H1 (cell line): ENCODE results near the gene UBL5. TPM values are rescaled to one million over a fixed set of nuclear protein-coding genes. Genes with fewer than 3 reads are reported as not detected.
A peak's percentile ranks its signal among the peaks of the same experiment; 100 is the strongest.
"Not testable (repeated sequence)": the region's sequence is repeated elsewhere in the genome, so short reads cannot be mapped to it uniquely, and the experiment has no call there.

ENCODE experiments used
- CTCF ChIA-PET: fragments of 300-600 bp; sonication (Branson Sonifier 250); formaldehyde crosslinking; loops from one replicate; lab custom pipeline; 2021; ENCODE audit not compliant: partially characterized antibody; lab: Charles Lee
- POLR2A ChIA-PET: fragments of 300-600 bp; sonication (Branson Sonifier 250); formaldehyde crosslinking; loops from one replicate; lab custom pipeline; 2021; ENCODE audit warnings: inconsistent platforms; ENCODE audit not compliant: partially characterized antibody; lab: Charles Lee
- DNase-seq, 2 experiments: peaks; one replicate each; pipeline versions ENCODE4 v3.0.0 to v3.0.0-alpha.2; 2010 to 2022; ENCODE audit warnings: low spot score in 2 of 2, low read depth in 1 of 2, mixed read lengths in 1 of 2
- FAIRE-seq: peaks from 2 replicates; lab custom pipeline; 2011; peaks lifted over from hg19 to GRCh38; lab: Jason Lieb, UNC
- H2AFZ ChIP-seq: 2 replicates; pipeline ENCODE4 v1.8.1; 2012; ENCODE audit warnings: low read length, inconsistent platforms
- H2AK5ac ChIP-seq: 2 replicates; pipeline ENCODE4 v1.6.1; 2013; ENCODE audit warnings: low read depth, low read length
- H2BK120ac ChIP-seq: replicated peaks from 2 replicates; pipeline ENCODE3; 2013; ENCODE audit warnings: low read depth, low read length, inconsistent platforms
- H2BK12ac ChIP-seq: 2 replicates; pipeline ENCODE4 v1.6.1; 2013; ENCODE audit warnings: low read depth, low read length
- H2BK15ac ChIP-seq: 2 replicates; pipeline ENCODE4 v1.6.1; 2013; ENCODE audit warnings: low read length
- H2BK20ac ChIP-seq: 2 replicates; pipeline ENCODE4 v1.6.1; 2013; ENCODE audit warnings: low read length
- H2BK5ac ChIP-seq: 2 replicates; pipeline ENCODE4 v1.6.1; 2013; ENCODE audit warnings: low read depth, low read length
- H3K14ac ChIP-seq: 2 replicates; pipeline ENCODE4 v1.6.1; 2013; ENCODE audit warnings: inconsistent platforms; ENCODE audit not compliant: insufficient read length
- H3K18ac ChIP-seq: 2 replicates; pipeline ENCODE4 v1.6.1; 2013; ENCODE audit warnings: low read length; ENCODE audit errors: extremely low read depth
- H3K23ac ChIP-seq: 2 replicates; pipeline ENCODE4 v1.6.1; 2013; ENCODE audit warnings: inconsistent platforms; ENCODE audit not compliant: insufficient read length
- H3K23me2 ChIP-seq: 2 replicates; pipeline ENCODE4 v1.6.1; 2013; ENCODE audit warnings: low read depth, low read length
- H3K27ac ChIP-seq: 2 replicates; pipeline ENCODE4 v1.6.1; 2011; ENCODE audit warnings: low read depth, low read length, inconsistent platforms
- H3K27me3 ChIP-seq, 4 experiments: replicated peaks in 1 of 4; 1 replicate in 1 of 4; 2 replicates in 3 of 4; pipeline versions ENCODE4 v1.6.1 to v1.8.1; 2011 to 2013; ENCODE audit warnings: low read length in 3 of 4, mild to moderate bottlenecking in 3 of 4, inconsistent platforms in 2 of 4, mixed read lengths in 2 of 4, moderate library complexity in 1 of 4; ENCODE audit not compliant: control insufficient read depth in 3 of 4, insufficient read depth in 3 of 4; ENCODE audit errors: extremely low read depth in 1 of 4
- H3K36me3 ChIP-seq, 4 experiments: 2 replicates each; pipeline versions ENCODE4 v1.6.1 to v1.8.1; 2011 to 2013; ENCODE audit warnings: mild to moderate bottlenecking in 4 of 4, low read length in 3 of 4, moderate library complexity in 2 of 4, control low read depth in 1 of 4, inconsistent platforms in 1 of 4; ENCODE audit not compliant: insufficient read depth in 4 of 4, control insufficient read depth in 2 of 4
- H3K4ac ChIP-seq: replicated peaks from 2 replicates; pipeline ENCODE3; 2013; ENCODE audit warnings: low read length, low read depth, mixed read lengths, inconsistent platforms; ENCODE audit not compliant: insufficient read length
- H3K4me1 ChIP-seq, 4 experiments: replicated peaks in 1 of 4; 1 replicate in 1 of 4; 2 replicates in 3 of 4; pipeline versions ENCODE4 v1.6.1 to v1.8.1; 2011 to 2013; ENCODE audit warnings: low read length in 3 of 4, inconsistent platforms in 2 of 4, mixed read lengths in 1 of 4; ENCODE audit not compliant: insufficient read depth in 4 of 4, control insufficient read depth in 3 of 4
- H3K4me2 ChIP-seq, 2 experiments: 2 replicates each; pipeline versions ENCODE4 v1.6.1 to v1.8.1; 2011 to 2013; ENCODE audit warnings: low read depth in 2 of 2, low read length in 2 of 2, control low read depth in 1 of 2, inconsistent platforms in 1 of 2, mild to moderate bottlenecking in 1 of 2; ENCODE audit not compliant: insufficient read depth in 1 of 2
- H3K4me3 ChIP-seq, 4 experiments: fragments of 200-600, 300-600 bp in 1 of 4; sonication (generic), shearing (Covaris generic), sonication (Bioruptor Twin) in 1 of 4; 2 replicates each; pipeline versions ENCODE4 v1.5.1 to v1.8.1; 2011 to 2016; ENCODE audit warnings: low read length in 4 of 4, low read depth in 3 of 4, control low read depth in 2 of 4, inconsistent platforms in 2 of 4, mild to moderate bottlenecking in 2 of 4, mixed read lengths in 1 of 4, moderate library complexity in 1 of 4; ENCODE audit not compliant: insufficient read depth in 2 of 4; ENCODE audit errors: extremely low read depth in 1 of 4
- H3K56ac ChIP-seq: replicated peaks from 2 replicates; pipeline ENCODE3; 2013; ENCODE audit warnings: low read depth, mild to moderate bottlenecking, mixed read lengths, low read length, inconsistent platforms; ENCODE audit not compliant: insufficient read length
- H3K79me1 ChIP-seq: 2 replicates; pipeline ENCODE4 v1.6.1; 2013; ENCODE audit warnings: low read depth, low read length, control low read depth
- H3K79me2 ChIP-seq, 2 experiments: 2 replicates each; pipeline versions ENCODE4 v1.6.1 to v1.8.1; 2012 to 2013; ENCODE audit warnings: low read length in 2 of 2, mild to moderate bottlenecking in 2 of 2, inconsistent platforms in 1 of 2; ENCODE audit not compliant: insufficient read depth in 2 of 2, control insufficient read depth in 1 of 2
- H3K9ac ChIP-seq, 4 experiments: replicated peaks in 1 of 4; 1 replicate in 1 of 4; 2 replicates in 3 of 4; pipeline versions ENCODE4 v1.6.1 to v1.8.1; 2011 to 2013; ENCODE audit warnings: low read depth in 3 of 4, low read length in 3 of 4, control low read depth in 2 of 4, mild to moderate bottlenecking in 2 of 4, moderate library complexity in 2 of 4, inconsistent platforms in 1 of 4; ENCODE audit errors: extremely low read depth in 1 of 4
- H3K9me3 ChIP-seq, 2 experiments: 2 replicates each; pipeline versions ENCODE4 v1.6.1 to v1.8.1; 2012 to 2013; ENCODE audit warnings: mild to moderate bottlenecking in 2 of 2, moderate library complexity in 2 of 2, control low read depth in 1 of 2, inconsistent platforms in 1 of 2, low read depth in 1 of 2, low read length in 1 of 2, mixed read lengths in 1 of 2; ENCODE audit not compliant: insufficient read depth in 2 of 2
- H4K20me1 ChIP-seq, 2 experiments: replicated peaks in 1 of 2; 2 replicates each; pipeline versions ENCODE3 to v1.8.1; 2011 to 2013; ENCODE audit warnings: inconsistent platforms in 2 of 2, low read length in 2 of 2, mild to moderate bottlenecking in 1 of 2; ENCODE audit not compliant: insufficient read depth in 2 of 2, control insufficient read depth in 1 of 2
- H4K5ac ChIP-seq: 2 replicates; pipeline ENCODE4 v1.6.1; 2013; ENCODE audit warnings: low read length, low read depth, mixed read lengths, inconsistent platforms; ENCODE audit not compliant: insufficient read length
- H4K8ac ChIP-seq: 2 replicates; pipeline ENCODE4 v1.8.0; 2013; ENCODE audit warnings: mild to moderate bottlenecking, moderate library complexity, low read length, inconsistent platforms; ENCODE audit not compliant: insufficient read depth; ENCODE audit errors: extremely low read depth
- H4K91ac ChIP-seq: replicated peaks from 2 replicates; pipeline ENCODE3; 2013; ENCODE audit warnings: low read length, mixed read lengths, inconsistent platforms; ENCODE audit not compliant: insufficient read length
- WGBS, 2 experiments: shearing (Covaris generic) in 1 of 2; methylation state at CpG; one replicate each; pipeline versions ENCODE4 v1.1.6 to v1.1.7; 2013 to 2015; ENCODE audit warnings: low lambda C conversion rate in 2 of 2, mixed read lengths in 2 of 2, inconsistent platforms in 1 of 2, low coverage in 1 of 2, missing lambda C conversion rate in 1 of 2; ENCODE audit not compliant: insufficient replicate concordance in 2 of 2, insufficient coverage in 1 of 2, insufficient read length in 1 of 2; ENCODE audit errors: extremely low coverage in 1 of 2, missing lambda C conversion rate in 1 of 2; 5-methylcytosine and 5-hydroxymethylcytosine counted together
- polyA plus RNA-seq, 7 experiments: library from polyadenylated mRNA; depleted of rRNA in 3 of 7; stranded (reverse) in 5 of 7; unstranded in 2 of 7; fragments of >200 nt in 5 of 7; fragments of 200-250 nt in 2 of 7; gene quantifications; 1 replicate in 5 of 7; 2 replicates in 1 of 7; 4 replicates in 1 of 7; pipeline versions ENCODE4 v1.2.1 to v1.2.3, GENCODE V29; 2011 to 2013; ENCODE audit warnings: missing spikeins in 2 of 7, mixed read lengths in 2 of 7
- total RNA-seq: library from RNA; stranded (reverse); fragmentation: NEBNext Ultra II Directional; extraction: Animal tissue kit (Norgen Biotek cat#: 25700); gene quantifications from 2 replicates; pipeline ENCODE4 v1.2.1, GENCODE V29; 2021

UBL5 gene
- total and polyA plus RNA-seq, 2 of the 8 experiments (the other 6 are each of a cell fraction or from before 2014, with no cell fraction given) = 416 to 1,209 TPM

- 91% methylated on average over 6 of the region's 6 CpGs; no CpG with 5 or more reads in 1 of the 2 experiments for WGBS, 2 experiments
- H2BK15ac ChIP-seq, H3K23ac ChIP-seq, H3K9me3 ChIP-seq, H3K4me1 ChIP-seq, H3K4ac ChIP-seq, H3K79me2 ChIP-seq, H3K14ac ChIP-seq, H4K20me1 ChIP-seq, H2AK5ac ChIP-seq, H4K8ac ChIP-seq, H3K27me3 ChIP-seq, H3K4me3 ChIP-seq, H3K56ac ChIP-seq, H2BK5ac ChIP-seq, H4K91ac ChIP-seq, H4K5ac ChIP-seq, H3K79me1 ChIP-seq, H2AFZ ChIP-seq, H2BK12ac ChIP-seq, H3K27ac ChIP-seq, H2BK120ac ChIP-seq, H2BK20ac ChIP-seq, FAIRE-seq, H3K36me3 ChIP-seq, H3K23me2 ChIP-seq, H3K18ac ChIP-seq, DNase-seq: not testable (repeated sequence)
- peak overlapping the region; percentile 62 to 69; a peak in 2 of 4 replicates for H3K4me2 ChIP-seq
- peak overlapping the region in 1 of 4 experiments; percentile 18; a peak in 2 of 7 replicates for H3K9ac ChIP-seq
- POLR2A ChIA-PET = interaction anchor here (1.1 to 1.9 kb wide), 2 partner anchors 161 to 201 kb away, joined by 3 to 7 read pairs; no protein-coding TSS in a partner anchor
- CTCF ChIA-PET = interaction anchor here (1.2 kb wide), 1 partner anchor 13 kb away, joined by 4 read pairs; no protein-coding TSS in a partner anchor
Measured at GRCh38 chr19:9784163-9784496, 43.6 kb upstream of the UBL5 start.
